CD14-positive monocyte (primary cell): ENCODE measurements around the gene F10. TPM values are rescaled to one million over a fixed set of nuclear protein-coding genes. Genes with fewer than 3 reads are reported as not detected.

Experiments used
- DNase-seq, 3 donors: peaks; one replicate each; pipeline ENCODE4 v3.0.0-alpha.2; 2011 to 2022
- H2AFZ ChIP-seq: 2 replicates; pipeline ENCODE4 v1.6.0; 2012; ENCODE audit warnings: mild to moderate bottlenecking, low read depth, low read length, inconsistent platforms; ENCODE audit not compliant: insufficient read depth, poor library complexity, severe bottlenecking
- H3K27ac ChIP-seq, 2 donors: 1 replicate in 1 of 2; 2 replicates in 1 of 2; pipeline ENCODE4 v1.5.1; 2012 to 2013; ENCODE audit warnings: low read length in 2 of 2, control low read depth in 1 of 2, inconsistent platforms in 1 of 2, low read depth in 1 of 2, mild to moderate bottlenecking in 1 of 2
- H3K27me3 ChIP-seq, 2 donors: one replicate each; pipeline versions ENCODE4 v1.6.0 to v1.6.1; 2011 to 2013; ENCODE audit warnings: low read length in 2 of 2; ENCODE audit not compliant: control insufficient read depth in 2 of 2, insufficient read depth in 2 of 2
- H3K36me3 ChIP-seq, 2 donors: replicated peaks in 1 of 2; 1 replicate in 1 of 2; 2 replicates in 1 of 2; pipeline versions ENCODE4 v1.5.1 to v1.6.1; 2012 to 2013; ENCODE audit warnings: low read length in 2 of 2, control low read depth in 1 of 2, inconsistent platforms in 1 of 2, mild to moderate bottlenecking in 1 of 2; ENCODE audit not compliant: insufficient read depth in 2 of 2, control insufficient read depth in 1 of 2
- H3K4me1 ChIP-seq, 2 donors: 1 replicate in 1 of 2; 2 replicates in 1 of 2; pipeline versions ENCODE4 v1.5.1 to v1.6.1; 2012 to 2013; ENCODE audit warnings: low read length in 2 of 2, control low read depth in 1 of 2, inconsistent platforms in 1 of 2, mild to moderate bottlenecking in 1 of 2, moderate library complexity in 1 of 2; ENCODE audit not compliant: insufficient read depth in 2 of 2, control insufficient read depth in 1 of 2
- H3K4me2 ChIP-seq: replicated peaks from 2 replicates; pipeline ENCODE3; 2012; ENCODE audit warnings: low read length, moderate library complexity, mild to moderate bottlenecking; ENCODE audit not compliant: poor library complexity, severe bottlenecking; ENCODE audit errors: extremely low read depth
- H3K4me3 ChIP-seq, 3 experiments: fragments of 200-600 bp in 1 of 3; sonication (generic) in 1 of 3; replicated peaks in 1 of 3; 1 replicate in 2 of 3; 2 replicates in 1 of 3; pipeline ENCODE4 v1.5.1; 2011 to 2013; ENCODE audit warnings: low read length in 3 of 3, mild to moderate bottlenecking in 3 of 3, control low read depth in 2 of 3, low read depth in 2 of 3, inconsistent platforms in 1 of 3, moderate library complexity in 1 of 3
- H3K79me2 ChIP-seq: 2 replicates; pipeline ENCODE4 v1.6.0; 2012; ENCODE audit warnings: mild to moderate bottlenecking, control low read depth, inconsistent platforms, low read length, moderate library complexity; ENCODE audit not compliant: insufficient read depth
- H3K9ac ChIP-seq: 2 replicates; pipeline ENCODE4 v1.6.0; 2017; ENCODE audit warnings: low read length, mild to moderate bottlenecking; ENCODE audit not compliant: insufficient read depth, poor library complexity, severe bottlenecking
- H3K9me3 ChIP-seq, 2 donors: replicated peaks in 1 of 2; 1 replicate in 1 of 2; 2 replicates in 1 of 2; pipeline versions ENCODE4 v1.5.1 to v1.6.1; 2012 to 2013; ENCODE audit warnings: low read length in 2 of 2, control low read depth in 1 of 2; ENCODE audit not compliant: control insufficient read depth in 1 of 2, insufficient read depth in 1 of 2
- H4K20me1 ChIP-seq: 2 replicates; pipeline ENCODE4 v1.6.0; 2012; ENCODE audit warnings: mild to moderate bottlenecking, low read length, control low read depth, moderate library complexity; ENCODE audit not compliant: insufficient read depth
- H3K27ac Mint-ChIP-seq, 7 donors: one replicate each; pipeline ENCODE4 v1.8.0; 2020; ENCODE audit warnings: mild to moderate bottlenecking in 7 of 7, mixed read lengths in 7 of 7, moderate library complexity in 6 of 7, inconsistent platforms in 2 of 7
- H3K27me3 Mint-ChIP-seq, 3 donors: one replicate each; pipeline ENCODE4 v1.8.0; 2021 to 2022; ENCODE audit warnings: low read depth in 3 of 3, mild to moderate bottlenecking in 3 of 3, mixed read lengths in 3 of 3, moderate library complexity in 3 of 3, inconsistent platforms in 1 of 3
- H3K36me3 Mint-ChIP-seq, 2 donors: one replicate each; pipeline ENCODE4 v1.8.0; 2020; ENCODE audit warnings: mixed read lengths in 2 of 2, inconsistent platforms in 1 of 2, mild to moderate bottlenecking in 1 of 2
- H3K4me1 Mint-ChIP-seq: one replicate; pipeline ENCODE4 v1.8.0; 2020; ENCODE audit warnings: mild to moderate bottlenecking, mixed read lengths
- H3K4me3 Mint-ChIP-seq, 2 donors: one replicate each; pipeline ENCODE4 v1.8.0; 2020; ENCODE audit warnings: mild to moderate bottlenecking in 2 of 2, mixed read lengths in 2 of 2, moderate library complexity in 1 of 2
- H3K9me3 Mint-ChIP-seq, 7 donors: one replicate each; pipeline ENCODE4 v1.8.0; 2020 to 2022; ENCODE audit warnings: mixed read lengths in 7 of 7, mild to moderate bottlenecking in 6 of 7, moderate library complexity in 6 of 7, inconsistent platforms in 2 of 7
- WGBS: methylation state at CpG from one replicate; pipeline ENCODE4 v1.1.5; 2013; ENCODE audit warnings: missing lambda C conversion rate; ENCODE audit not compliant: insufficient coverage; 5-methylcytosine and 5-hydroxymethylcytosine counted together
- intact Hi-C, 2 donors: fragments of 100-400 bp; cut with micrococcal nuclease; formaldehyde crosslinking; loops; one replicate each; pipeline versions ENCODE4 v1.15.0 to v1.15.1; 2023
- polyA plus RNA-seq, 3 donors: library from polyadenylated mRNA; depleted of rRNA in 1 of 3; unstranded in 2 of 3; stranded (reverse) in 1 of 3; fragments of 300-500 nt in 2 of 3; fragments of >200 nt in 1 of 3; fragmentation: Illumina TruSeq in 2 of 3; gene quantifications; 1 replicate in 2 of 3; 2 replicates in 1 of 3; pipeline ENCODE4 v1.2.3, GENCODE V29; 2012 to 2021
- TF ChIP-seq, protein P1 (sequence below): fragments of 200-600 bp; IDR thresholded peaks from one replicate; pipeline ENCODE4 v1.8.0; 2022; ENCODE audit warnings: antibody characterized with exemption, mild to moderate bottlenecking

Gene F10
- polyA plus RNA-seq, 3 donors, result not detected

DNA sequence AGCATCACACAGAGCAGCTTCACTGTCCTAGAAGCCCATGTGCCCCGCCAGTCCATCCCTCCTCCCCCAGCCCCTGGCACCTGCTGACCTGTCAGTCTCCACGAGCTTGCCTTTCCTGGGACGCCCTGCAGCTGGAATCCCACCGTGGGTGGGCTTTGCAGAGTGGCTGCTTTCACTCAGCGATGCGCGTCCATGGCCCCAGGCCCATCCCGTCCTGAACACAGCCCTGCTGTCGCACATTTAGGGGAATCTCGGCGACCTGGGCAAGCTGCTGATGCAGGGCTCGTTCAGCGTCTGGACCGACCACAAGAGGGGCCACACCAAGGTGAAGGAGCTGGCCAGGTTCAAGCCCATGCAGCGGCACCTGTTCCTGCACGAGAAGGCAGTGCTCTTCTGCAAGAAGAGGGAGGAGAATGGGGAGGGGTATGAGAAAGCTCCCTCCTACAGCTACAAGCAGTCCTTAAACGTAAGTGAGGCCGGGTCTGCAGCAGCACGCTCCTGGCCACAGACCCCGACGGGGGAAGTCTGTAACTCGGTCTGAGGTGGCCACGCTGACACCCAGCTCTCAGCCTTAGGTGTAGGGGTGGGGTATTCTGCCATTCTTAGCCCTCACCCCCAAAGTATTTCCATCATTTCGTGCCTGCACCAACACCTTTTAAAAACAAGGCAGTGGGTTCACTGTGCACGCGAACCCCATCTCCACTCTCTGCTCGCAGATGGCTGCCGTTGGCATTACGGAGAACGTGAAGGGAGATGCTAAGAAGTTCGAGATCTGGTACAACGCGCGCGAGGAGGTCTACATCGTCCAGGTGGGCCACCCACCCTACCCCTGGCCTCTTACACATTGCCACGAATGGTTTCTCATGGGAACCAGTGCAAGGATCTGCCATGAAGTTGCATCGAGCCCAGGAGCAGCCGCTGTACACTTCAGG, 35.3 kb upstream of the F10 start:
- H3K79me2 ChIP-seq, result no peaks in the 10 kb centered on the region
- Mint-ChIP-seq H3K4me1 (no peaks in the 10 kb centered on the region), H3K9me3 (peaks cover 0 to 7% (median 0%) of the 10 kb centered on the region in 7 donors), H3K36me3 (no peaks in the 10 kb centered on the region), H3K4me3 (no peak overlapping the region), H3K27me3 (peaks cover 0 to 2% (median 2%) of the 10 kb centered on the region in 3 donors), H3K27ac (peak overlapping the region in 2 of 7 donors; percentile 57 to 63)
- H3K27me3 ChIP-seq, result no peaks in the 10 kb centered on the region
- no peaks in the 10 kb centered on the region for H3K36me3 ChIP-seq
- 95% methylated on average over 22 of the region's 39 CpGs for WGBS
- TF ChIP-seq, protein P1, sequence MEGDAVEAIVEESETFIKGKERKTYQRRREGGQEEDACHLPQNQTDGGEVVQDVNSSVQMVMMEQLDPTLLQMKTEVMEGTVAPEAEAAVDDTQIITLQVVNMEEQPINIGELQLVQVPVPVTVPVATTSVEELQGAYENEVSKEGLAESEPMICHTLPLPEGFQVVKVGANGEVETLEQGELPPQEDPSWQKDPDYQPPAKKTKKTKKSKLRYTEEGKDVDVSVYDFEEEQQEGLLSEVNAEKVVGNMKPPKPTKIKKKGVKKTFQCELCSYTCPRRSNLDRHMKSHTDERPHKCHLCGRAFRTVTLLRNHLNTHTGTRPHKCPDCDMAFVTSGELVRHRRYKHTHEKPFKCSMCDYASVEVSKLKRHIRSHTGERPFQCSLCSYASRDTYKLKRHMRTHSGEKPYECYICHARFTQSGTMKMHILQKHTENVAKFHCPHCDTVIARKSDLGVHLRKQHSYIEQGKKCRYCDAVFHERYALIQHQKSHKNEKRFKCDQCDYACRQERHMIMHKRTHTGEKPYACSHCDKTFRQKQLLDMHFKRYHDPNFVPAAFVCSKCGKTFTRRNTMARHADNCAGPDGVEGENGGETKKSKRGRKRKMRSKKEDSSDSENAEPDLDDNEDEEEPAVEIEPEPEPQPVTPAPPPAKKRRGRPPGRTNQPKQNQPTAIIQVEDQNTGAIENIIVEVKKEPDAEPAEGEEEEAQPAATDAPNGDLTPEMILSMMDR, result no peak
- H3K9me3 ChIP-seq, result no peaks in the 10 kb centered on the region
- H3K27ac ChIP-seq, result no peak overlapping the region
- DNase-seq, result no peak
- H3K4me1 ChIP-seq, result no peaks in the 10 kb centered on the region
- no peak overlapping the region for H2AFZ ChIP-seq
- no peaks in the 10 kb centered on the region for H4K20me1 ChIP-seq
- H3K9ac ChIP-seq, result no peak overlapping the region
- intact Hi-C loops, result no loop called here
- H3K4me2 ChIP-seq, result no peak overlapping the region
- H3K4me3 ChIP-seq, result no peak overlapping the region

DNA sequence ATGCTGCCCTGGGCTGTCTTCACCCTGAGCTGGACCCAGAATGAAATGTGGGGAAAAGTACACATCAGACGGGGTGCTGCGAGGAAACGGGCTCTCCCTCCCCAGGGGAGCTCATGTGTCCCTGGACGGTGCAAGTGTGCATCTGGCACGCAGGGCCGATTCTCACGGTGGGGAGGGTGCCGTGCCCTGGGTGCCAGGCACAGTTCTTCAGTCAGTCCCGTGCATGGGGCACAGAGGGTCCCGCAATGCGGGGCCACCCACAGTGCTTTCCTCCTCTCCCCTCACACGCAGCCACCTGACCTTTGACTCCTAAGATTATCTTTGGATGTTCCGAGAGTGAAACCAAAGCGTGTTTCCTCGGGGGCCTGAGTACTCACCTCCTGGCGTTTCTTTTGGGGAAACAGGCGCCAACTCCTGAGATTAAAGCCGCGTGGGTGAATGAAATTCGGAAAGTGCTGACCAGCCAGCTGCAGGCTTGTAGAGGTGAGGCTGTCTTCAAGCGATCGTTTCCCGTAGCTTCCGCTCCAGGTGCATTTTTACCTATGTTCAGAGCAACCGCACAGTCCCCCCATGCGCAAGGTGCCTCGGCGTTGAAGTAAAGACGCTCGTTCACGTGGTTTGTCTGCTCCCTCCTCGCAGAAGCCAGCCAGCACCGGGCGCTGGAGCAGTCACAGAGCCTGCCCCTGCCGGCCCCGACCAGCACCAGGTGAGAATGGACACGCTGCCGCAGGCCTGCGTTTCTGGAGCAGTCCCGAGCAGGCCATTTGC, 34.5 kb upstream of the F10 start:
- Mint-ChIP-seq H3K27ac (no peak overlapping the region), H3K4me3 (no peak overlapping the region), H3K9me3 (peaks cover 0 to 7% (median 0%) of the 10 kb centered on the region in 7 donors), H3K36me3 (no peaks in the 10 kb centered on the region), H3K4me1 (no peaks in the 10 kb centered on the region), H3K27me3 (peaks cover 0 to 2% (median 2%) of the 10 kb centered on the region in 3 donors)
- no peak overlapping the region for H3K9ac ChIP-seq
- no peaks in the 10 kb centered on the region for H3K79me2 ChIP-seq
- TF ChIP-seq, protein P1, result no peak
- no peak overlapping the region for H3K4me2 ChIP-seq
- H3K9me3 ChIP-seq, result no peaks in the 10 kb centered on the region
- H3K4me3 ChIP-seq, result no peak overlapping the region
- WGBS, result 96% methylated on average over 40 of the region's 40 CpGs
- no peak overlapping the region for H2AFZ ChIP-seq
- H3K27ac ChIP-seq, result no peak overlapping the region
- no peaks in the 10 kb centered on the region for H4K20me1 ChIP-seq
- no peak for DNase-seq
- H3K36me3 ChIP-seq, result no peaks in the 10 kb centered on the region
- intact Hi-C loops, result no loop called here
- no peaks in the 10 kb centered on the region for H3K27me3 ChIP-seq
- H3K4me1 ChIP-seq, result no peaks in the 10 kb centered on the region
